Osteoblast (primary cell): ENCODE measurements around the gene MAP3K10. TPM values are rescaled to one million over a fixed set of nuclear protein-coding genes. Genes with fewer than 3 reads are reported as not detected.
A peak's percentile ranks its signal among the peaks of the same experiment; 100 is the strongest.

ENCODE experiments used
- DNase-seq: peaks from one replicate; pipeline ENCODE4 v3.0.0; 2011; ENCODE audit warnings: low spot score, mixed read lengths; ENCODE audit not compliant: insufficient read length; ENCODE audit errors: missing footprints
- H2AFZ ChIP-seq: 2 replicates; pipeline ENCODE4 v1.6.0; 2011; ENCODE audit warnings: mild to moderate bottlenecking, low read length
- H3K27ac ChIP-seq: 2 replicates; pipeline ENCODE4 v1.5.1; 2011; ENCODE audit warnings: mild to moderate bottlenecking, low read depth, low read length, moderate library complexity
- H3K27me3 ChIP-seq: 2 replicates; pipeline ENCODE4 v1.6.0; 2012; ENCODE audit warnings: mild to moderate bottlenecking, control low read depth, inconsistent platforms, low read length, moderate library complexity; ENCODE audit not compliant: insufficient read depth
- H3K36me3 ChIP-seq: 2 replicates; pipeline ENCODE4 v1.5.1; 2011; ENCODE audit warnings: mild to moderate bottlenecking, low read length, control low read depth, moderate library complexity; ENCODE audit not compliant: insufficient read depth
- H3K4me1 ChIP-seq: 2 replicates; pipeline ENCODE4 v1.5.1; 2011; ENCODE audit warnings: mild to moderate bottlenecking, low read length, control low read depth, moderate library complexity; ENCODE audit not compliant: insufficient read depth
- H3K4me2 ChIP-seq: 2 replicates; pipeline ENCODE4 v1.6.0; 2011; ENCODE audit warnings: mild to moderate bottlenecking, low read length; ENCODE audit not compliant: insufficient read depth
- H3K4me3 ChIP-seq: fragments of 200-600 bp; sonication (generic); 3 replicates; pipeline ENCODE4 v1.5.1; 2012; ENCODE audit warnings: mild to moderate bottlenecking, low read length, inconsistent platforms; ENCODE audit not compliant: insufficient read depth
- H3K79me2 ChIP-seq: 2 replicates; pipeline ENCODE4 v1.6.0; 2012; ENCODE audit warnings: mild to moderate bottlenecking, low read length, control low read depth, inconsistent platforms; ENCODE audit not compliant: insufficient read depth
- H3K9me3 ChIP-seq: 2 replicates; pipeline ENCODE4 v1.5.1; 2011; ENCODE audit warnings: low read depth, low read length, control low read depth
- H4K20me1 ChIP-seq: 2 replicates; pipeline ENCODE4 v1.6.0; 2012; ENCODE audit warnings: mild to moderate bottlenecking, low read length, control low read depth; ENCODE audit not compliant: insufficient read depth
- CTCF ChIP-seq: IDR thresholded peaks from 2 replicates; pipeline ENCODE4 v1.5.1; 2011; ENCODE audit warnings: mild to moderate bottlenecking, low read depth, low read length, moderate library complexity; ENCODE audit errors: extremely low read depth
- total RNA-seq: library from RNA; depleted of rRNA; stranded (reverse); fragments of >200 nt; gene quantifications from 2 replicates; pipeline ENCODE4 v1.2.3, GENCODE V29; 2012

Gene MAP3K10
- total RNA-seq, 1 donor, result 9.8 TPM

GRCh38 chr19:40149501-40149900 is 41.7 kb upstream of the MAP3K10 start:
- Histone ChIP-seq H3K36me3 (no peaks in the 10 kb centered on the region), H3K79me2 (no peaks in the 10 kb centered on the region), H3K4me1 (peaks cover 9% of the 10 kb centered on the region), H2AFZ (no peak overlapping the region), H3K9me3 (no peaks in the 10 kb centered on the region), H4K20me1 (no peaks in the 10 kb centered on the region), H3K27me3 (no peaks in the 10 kb centered on the region), H3K4me3 (no peak overlapping the region), H3K4me2 (no peak overlapping the region), H3K27ac (no peak overlapping the region)
- peak; percentile 51 for DNase-seq
- no peak for TF ChIP-seq CTCF

- peaks cover 9% of the 10 kb centered on the region for H3K4me1 ChIP-seq
- TF ChIP-seq CTCF, result no peak
- no peaks in the 10 kb centered on the region for H3K9me3 ChIP-seq
- no peaks in the 10 kb centered on the region for H3K36me3 ChIP-seq
- H3K79me2 ChIP-seq, result no peaks in the 10 kb centered on the region
- H3K27ac ChIP-seq, result no peak overlapping the region
- peak; percentile 11 for DNase-seq
- H3K27me3 ChIP-seq, result no peaks in the 10 kb centered on the region
- no peak overlapping the region for H3K4me3 ChIP-seq
- no peak overlapping the region for H2AFZ ChIP-seq
- no peaks in the 10 kb centered on the region for H4K20me1 ChIP-seq
- no peak overlapping the region for H3K4me2 ChIP-seq
Observed at GRCh38 chr19:40150170-40150569, 41.1 kb upstream of the MAP3K10 start.

- peak; percentile 71 for DNase-seq
- Histone ChIP-seq H2AFZ (no peak overlapping the region), H3K27me3 (no peaks in the 10 kb centered on the region), H3K36me3 (no peaks in the 10 kb centered on the region), H3K9me3 (no peaks in the 10 kb centered on the region), H3K79me2 (no peaks in the 10 kb centered on the region), H3K4me2 (no peak overlapping the region), H3K4me3 (no peak overlapping the region), H4K20me1 (no peaks in the 10 kb centered on the region), H3K27ac (no peak overlapping the region), H3K4me1 (no peaks in the 10 kb centered on the region)
- no peak for TF ChIP-seq CTCF
Observed at GRCh38 chr19:40154121-40154680, 37.0 kb upstream of the MAP3K10 start.

DNA sequence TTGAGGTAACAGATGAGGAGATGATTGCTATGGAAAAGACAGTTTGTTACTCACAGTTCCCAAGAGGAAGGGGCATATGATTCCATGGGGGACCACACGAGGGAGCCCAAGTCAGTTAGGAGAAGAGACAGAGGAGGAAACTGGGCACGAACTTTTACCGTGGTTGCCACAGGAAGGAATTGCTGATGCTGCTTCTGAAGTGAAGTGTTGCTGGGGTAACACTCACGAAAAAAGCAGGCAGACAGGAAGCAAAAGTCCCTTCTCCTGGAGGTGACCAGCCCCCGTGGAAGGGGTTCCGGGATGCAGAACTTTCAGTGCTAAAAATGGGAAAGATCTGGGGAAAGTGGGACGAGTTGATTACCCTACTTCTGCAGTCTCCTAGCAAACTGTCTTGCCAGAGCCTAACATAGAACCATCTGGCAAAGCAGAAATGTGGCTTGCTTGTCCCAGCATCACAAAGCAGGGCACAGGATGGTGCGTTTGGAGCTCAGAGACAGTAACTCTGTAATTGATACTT is 35.4 kb upstream of the MAP3K10 start:
- Histone ChIP-seq H3K27ac (no peak overlapping the region), H3K27me3 (no peaks in the 10 kb centered on the region), H2AFZ (peak overlapping the region; percentile 4), H3K4me1 (no peaks in the 10 kb centered on the region), H3K4me3 (no peak overlapping the region), H3K4me2 (peak overlapping the region; percentile 20), H3K9me3 (no peaks in the 10 kb centered on the region), H4K20me1 (no peaks in the 10 kb centered on the region), H3K36me3 (no peaks in the 10 kb centered on the region), H3K79me2 (no peaks in the 10 kb centered on the region)
- peak; percentile 49 for DNase-seq
- peak; percentile 57 for TF ChIP-seq CTCF
